ENCODE measurements around the gene SLC16A12.

Gene SLC16A12

DNA sequence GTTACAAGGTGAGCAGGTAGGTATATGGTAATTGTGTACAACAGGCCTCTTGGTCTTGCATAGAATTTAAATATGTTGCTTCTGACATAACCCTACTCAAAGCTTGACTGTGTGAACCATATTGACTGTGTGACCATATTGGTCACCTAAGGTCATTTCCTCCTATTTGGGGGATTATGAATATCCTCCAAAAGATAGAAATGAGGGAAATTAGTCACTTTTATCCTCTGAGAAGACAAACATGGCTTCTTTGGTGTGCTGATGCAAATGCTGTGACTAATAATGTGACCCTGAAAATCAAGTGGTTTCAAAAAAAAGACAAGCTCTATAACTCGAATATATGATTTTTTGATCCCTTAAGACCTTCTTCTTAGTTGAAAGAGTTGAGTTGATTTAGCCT, 93.1 kb downstream of the SLC16A12 start:
- DNase-seq (ENCODE audit: insufficient read length, low spot score), result no peak
- FAIRE-seq, result no peak
- TF ChIP-seq POLR2AphosphoS5 (IDR thresholded peaks at IDR 0.05; ENCODE audit: low read depth, low read length), result no peak
- 0 out of 2 replicates have a peak, but pooled peaks have one; percentile 33 for TF ChIP-seq POU2F2 (IDR thresholded peaks at IDR 0.05; ENCODE audit: low read depth, low read length)

DNA sequence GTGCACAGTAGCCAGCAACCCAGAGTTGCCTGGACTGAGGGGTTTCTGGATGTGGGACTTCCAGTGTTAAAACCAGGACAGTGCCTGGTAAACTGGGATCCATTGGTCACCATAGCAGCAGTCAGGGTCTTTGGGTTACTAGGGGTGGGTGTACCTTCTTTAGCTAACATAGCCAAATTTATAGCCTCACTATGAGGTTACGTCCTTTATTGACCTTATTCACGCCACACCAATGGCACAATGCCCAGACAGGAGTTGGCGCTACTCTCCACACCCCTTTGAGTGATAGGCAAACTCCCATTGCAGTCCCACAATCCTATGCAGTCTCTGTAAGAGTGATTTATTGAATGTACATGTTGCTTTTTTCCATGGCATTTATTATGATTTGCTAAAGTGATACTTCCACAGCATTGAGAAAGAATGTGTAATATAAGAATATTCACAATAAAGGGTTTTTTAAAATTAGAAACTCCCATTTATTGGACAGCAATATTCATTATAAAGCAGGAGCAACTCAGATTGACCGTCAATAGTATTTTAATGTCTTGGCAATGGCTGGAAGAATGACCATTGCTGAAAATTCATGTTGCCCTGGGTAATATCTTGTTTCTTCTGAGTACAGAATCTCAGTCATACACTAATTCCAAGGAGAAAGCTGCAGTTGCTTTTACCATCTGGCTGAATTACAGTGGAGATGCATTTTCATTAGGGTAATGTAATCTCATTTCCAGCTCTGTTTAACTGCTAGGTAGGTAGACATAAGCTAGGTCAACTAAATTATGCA, 95.0 kb downstream of the SLC16A12 start:
- TF ChIP-seq POLR2AphosphoS5 (IDR thresholded peaks at IDR 0.05; ENCODE audit: low read depth, low read length) (no peak), POLR2A (IDR thresholded peaks at IDR 0.05; ENCODE audit: low read depth, low read length) (no peak), POU2F2 (IDR thresholded peaks at IDR 0.05; ENCODE audit: low read depth, low read length) (no peak), TAF1 (IDR thresholded peaks at IDR 0.05; ENCODE audit: low read depth, low read length) (no peak), SPI1 (IDR thresholded peaks at IDR 0.05; ENCODE audit: low read depth, low read length) (no peak), PAX5 (IDR thresholded peaks at IDR 0.05; ENCODE audit: insufficient read depth, low read length, severe bottlenecking) (no peak)
- DNase-seq (ENCODE audit: insufficient read length, low spot score) (no peak), FAIRE-seq (no peak)

DNA sequence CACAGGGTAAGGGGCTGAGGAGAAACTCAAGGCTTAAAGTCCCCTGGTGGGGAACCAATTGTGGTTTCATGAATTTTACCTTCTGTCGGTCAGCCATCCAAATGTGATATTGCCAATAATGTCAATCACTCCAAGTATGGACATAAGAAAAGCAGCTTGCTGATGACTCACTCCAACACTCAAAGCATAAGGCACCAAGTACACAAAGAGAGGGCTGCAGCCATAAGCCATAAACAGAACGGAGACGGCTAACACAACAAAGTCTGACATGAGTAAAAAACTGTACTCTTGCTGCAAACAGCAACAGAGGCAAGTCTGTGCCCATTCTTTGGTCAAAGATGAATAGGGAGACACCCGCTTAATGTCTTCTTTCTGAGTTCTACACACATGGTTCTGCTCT, 96.9 kb downstream of the SLC16A12 start:
- no peak for FAIRE-seq
- no peak for DNase-seq (ENCODE audit: insufficient read length, low spot score)
- TF ChIP-seq SPI1 (IDR thresholded peaks at IDR 0.05; ENCODE audit: low read depth, low read length), result no peak
- TF ChIP-seq POLR2A (IDR thresholded peaks at IDR 0.05; ENCODE audit: low read depth, low read length), result no peak
- no peak for TF ChIP-seq TAF1 (IDR thresholded peaks at IDR 0.05; ENCODE audit: low read depth, low read length)
- TF ChIP-seq PAX5 (IDR thresholded peaks at IDR 0.05; ENCODE audit: insufficient read depth, low read length, severe bottlenecking), result no peak
- TF ChIP-seq POU2F2 (IDR thresholded peaks at IDR 0.05; ENCODE audit: low read depth, low read length), result no peak
- no peak for TF ChIP-seq POLR2AphosphoS5 (IDR thresholded peaks at IDR 0.05; ENCODE audit: low read depth, low read length)

DNA sequence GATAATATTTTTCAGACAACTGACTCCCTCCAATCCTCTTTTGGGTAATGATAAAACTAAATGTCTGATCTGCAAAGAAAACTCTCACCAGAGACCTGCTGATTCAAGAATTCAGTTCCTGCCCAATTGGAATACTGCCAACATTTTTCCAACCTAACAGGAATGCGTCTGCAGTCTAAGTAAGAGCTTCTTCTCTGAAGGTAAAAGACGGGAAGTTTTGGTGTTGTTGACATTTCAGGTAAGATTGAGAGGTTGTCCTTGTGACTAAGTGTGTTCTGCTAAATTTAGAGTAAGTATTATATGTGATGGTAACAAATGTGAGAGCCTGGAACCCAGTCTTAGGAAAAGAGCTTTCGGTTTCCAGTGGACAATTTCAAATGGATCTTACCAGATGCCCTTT, 103.4 kb downstream of the SLC16A12 start:
- DNase-seq (ENCODE audit: insufficient read length, low spot score) (no peak), FAIRE-seq (no peak)
- no peak for TF ChIP-seq TAF1 (IDR thresholded peaks at IDR 0.05; ENCODE audit: low read depth, low read length)

DNA sequence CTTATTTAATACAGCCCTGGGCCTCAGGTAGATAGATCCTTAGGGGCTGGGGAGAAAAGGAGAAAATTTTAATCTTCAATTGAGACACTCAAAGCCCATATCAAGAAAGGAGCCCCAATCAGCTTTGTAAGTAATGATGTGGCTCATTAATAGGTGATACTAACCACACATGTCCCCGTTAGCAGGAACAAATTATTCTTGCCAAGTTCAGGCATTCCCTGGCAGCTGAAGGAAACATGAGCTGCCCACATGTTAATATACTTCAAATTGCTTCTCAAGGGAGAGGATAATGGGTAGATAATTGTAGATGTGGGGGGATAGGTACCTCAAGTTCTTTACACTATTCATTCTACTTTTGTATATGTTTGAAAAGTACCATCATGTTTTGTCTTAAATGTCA, 106.5 kb downstream of the SLC16A12 start:
- DNase-seq (ENCODE audit: insufficient read length, low spot score) (no peak), FAIRE-seq (no peak)
- no peak for TF ChIP-seq SPI1 (IDR thresholded peaks at IDR 0.05; ENCODE audit: low read depth, low read length)
- TF ChIP-seq TAF1 (IDR thresholded peaks at IDR 0.05; ENCODE audit: low read depth, low read length), result no peak
- no peak for TF ChIP-seq POLR2A (IDR thresholded peaks at IDR 0.05; ENCODE audit: low read depth, low read length)
- no peak for TF ChIP-seq PAX5 (IDR thresholded peaks at IDR 0.05; ENCODE audit: insufficient read depth, low read length, severe bottlenecking)
- TF ChIP-seq POLR2AphosphoS5 (IDR thresholded peaks at IDR 0.05; ENCODE audit: low read depth, low read length), result no peak
- no peak for TF ChIP-seq POU2F2 (IDR thresholded peaks at IDR 0.05; ENCODE audit: low read depth, low read length)

DNA sequence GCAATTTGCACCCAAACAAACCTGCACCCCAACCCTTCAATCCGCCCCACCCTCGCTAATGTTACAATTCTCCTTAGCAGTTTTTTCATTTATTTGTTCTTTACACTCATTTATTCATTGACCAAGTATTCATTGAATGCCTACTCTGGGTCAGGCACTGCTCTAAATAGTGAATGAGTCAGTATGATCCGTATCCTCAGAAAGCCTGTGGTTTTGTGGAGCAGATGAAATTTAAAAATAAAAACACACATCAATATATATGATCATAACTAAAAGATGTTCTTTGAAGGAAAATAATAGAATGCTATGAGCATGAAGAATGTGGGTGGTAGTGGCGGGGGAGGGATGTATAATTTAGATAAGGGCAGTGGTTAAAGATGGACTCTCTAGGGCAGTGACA, 107.8 kb downstream of the SLC16A12 start:
- DNase-seq (ENCODE audit: insufficient read length, low spot score), result no peak
- TF ChIP-seq POU2F2 (IDR thresholded peaks at IDR 0.05; ENCODE audit: low read depth, low read length) (no peak), PAX5 (IDR thresholded peaks at IDR 0.05; ENCODE audit: insufficient read depth, low read length, severe bottlenecking) (no peak), POLR2AphosphoS5 (IDR thresholded peaks at IDR 0.05; ENCODE audit: low read depth, low read length) (no peak), POLR2A (IDR thresholded peaks at IDR 0.05; ENCODE audit: low read depth, low read length) (no peak), SPI1 (IDR thresholded peaks at IDR 0.05; ENCODE audit: low read depth, low read length) (no peak), TAF1 (IDR thresholded peaks at IDR 0.05; ENCODE audit: low read depth, low read length) (no peak)
- FAIRE-seq, result no peak

DNA sequence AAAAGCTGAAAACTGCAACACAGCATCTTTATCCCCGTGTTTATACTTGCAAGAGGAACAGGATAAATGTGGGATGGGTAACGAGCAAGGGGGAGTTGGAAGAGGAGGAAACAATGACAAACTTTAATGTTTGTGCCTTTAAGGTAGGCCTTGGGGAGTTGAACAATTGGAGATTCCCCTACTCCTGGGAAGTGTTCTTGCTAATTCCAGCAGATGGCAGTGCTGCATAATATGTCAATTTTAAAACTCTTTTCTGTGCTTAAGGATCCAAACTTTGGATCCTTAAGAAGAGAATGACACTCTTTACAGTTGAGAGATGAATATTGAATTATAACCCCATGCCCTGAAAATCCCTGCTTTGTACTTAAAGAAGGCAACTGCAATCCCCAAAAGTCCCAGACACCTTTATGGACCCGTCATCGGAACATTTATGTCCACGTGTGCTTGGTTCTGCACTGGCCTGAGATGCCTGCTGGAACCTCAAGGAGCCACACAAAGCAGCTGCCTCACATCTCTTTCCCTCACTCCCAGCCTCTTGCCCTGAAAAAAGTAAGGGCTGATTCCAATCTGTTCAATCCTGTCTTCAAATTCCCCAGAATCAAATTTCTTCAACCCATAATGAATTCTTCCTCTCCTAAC, 109.0 kb downstream of the SLC16A12 start:
- FAIRE-seq (peak; percentile 84), DNase-seq (ENCODE audit: insufficient read length, low spot score) (no peak)
- no peak for TF ChIP-seq TAF1 (IDR thresholded peaks at IDR 0.05; ENCODE audit: low read depth, low read length)
- TF ChIP-seq POLR2A (IDR thresholded peaks at IDR 0.05; ENCODE audit: low read depth, low read length), result no peak
- TF ChIP-seq PAX5 (IDR thresholded peaks at IDR 0.05; ENCODE audit: insufficient read depth, low read length, severe bottlenecking), result no peak
- TF ChIP-seq POU2F2 (IDR thresholded peaks at IDR 0.05; ENCODE audit: low read depth, low read length), result no peak
- no peak for TF ChIP-seq SPI1 (IDR thresholded peaks at IDR 0.05; ENCODE audit: low read depth, low read length)

DNA sequence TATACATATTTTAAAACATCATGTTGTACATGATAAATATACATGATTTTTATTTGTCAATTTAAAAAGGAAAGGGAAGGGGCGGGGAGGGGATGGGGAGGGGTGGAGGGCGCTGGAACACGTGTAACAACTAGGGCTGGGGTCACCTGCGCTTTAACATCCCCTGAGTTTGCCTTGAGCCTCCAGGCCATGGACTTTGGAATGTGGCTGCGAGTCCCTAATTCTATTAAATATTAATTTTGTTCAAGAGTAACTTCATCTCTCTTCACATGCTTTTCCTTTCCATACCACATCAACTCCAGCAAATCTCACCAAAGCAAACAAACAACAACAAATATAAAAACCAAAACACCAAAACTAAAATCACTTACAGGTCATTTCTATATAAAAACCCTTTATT, 110.4 kb downstream of the SLC16A12 start:
- FAIRE-seq, result no peak
- TF ChIP-seq POLR2A (IDR thresholded peaks at IDR 0.05; ENCODE audit: low read depth, low read length), result no peak
- TF ChIP-seq PAX5 (IDR thresholded peaks at IDR 0.05; ENCODE audit: insufficient read depth, low read length, severe bottlenecking), result no peak
- no peak for TF ChIP-seq POLR2AphosphoS5 (IDR thresholded peaks at IDR 0.05; ENCODE audit: low read depth, low read length)
- TF ChIP-seq TAF1 (IDR thresholded peaks at IDR 0.05; ENCODE audit: low read depth, low read length), result no peak
- TF ChIP-seq SPI1 (IDR thresholded peaks at IDR 0.05; ENCODE audit: low read depth, low read length), result no peak
- TF ChIP-seq POU2F2 (IDR thresholded peaks at IDR 0.05; ENCODE audit: low read depth, low read length), result no peak
- DNase-seq (ENCODE audit: insufficient read length, low spot score), result no peak

DNA sequence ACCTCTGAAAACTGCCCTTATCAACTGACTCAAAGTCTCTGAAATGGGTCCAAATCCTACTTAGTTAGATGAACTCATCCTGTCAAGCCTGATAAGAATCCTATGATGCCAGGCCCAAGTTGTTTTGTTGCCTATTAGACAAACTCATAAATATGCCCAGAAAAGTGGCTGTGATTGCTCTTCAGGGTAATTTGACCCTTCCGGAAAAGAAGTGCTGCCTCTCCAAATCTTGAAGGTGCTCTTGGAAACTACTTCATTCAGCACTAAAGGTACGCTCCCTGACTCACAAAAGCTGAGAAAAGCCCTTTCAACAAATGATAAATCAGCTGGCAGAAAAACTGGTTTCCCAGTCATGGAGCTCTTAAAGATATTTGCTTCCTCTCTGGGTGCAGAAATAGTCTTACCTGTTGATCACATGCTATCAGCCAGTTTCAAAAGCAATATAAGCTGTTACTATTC, 114.3 kb downstream of the SLC16A12 start:
- DNase-seq (ENCODE audit: insufficient read length, low spot score), result no peak
- TF ChIP-seq TAF1 (IDR thresholded peaks at IDR 0.05; ENCODE audit: low read depth, low read length), result no peak
- TF ChIP-seq POLR2AphosphoS5 (IDR thresholded peaks at IDR 0.05; ENCODE audit: low read depth, low read length), result no peak
- TF ChIP-seq POU2F2 (IDR thresholded peaks at IDR 0.05; ENCODE audit: low read depth, low read length), result no peak
- no peak for TF ChIP-seq POLR2A (IDR thresholded peaks at IDR 0.05; ENCODE audit: low read depth, low read length)
- TF ChIP-seq PAX5 (IDR thresholded peaks at IDR 0.05; ENCODE audit: insufficient read depth, low read length, severe bottlenecking), result no peak
- TF ChIP-seq SPI1 (IDR thresholded peaks at IDR 0.05; ENCODE audit: low read depth, low read length), result no peak
- peak; percentile 33 for FAIRE-seq

DNA sequence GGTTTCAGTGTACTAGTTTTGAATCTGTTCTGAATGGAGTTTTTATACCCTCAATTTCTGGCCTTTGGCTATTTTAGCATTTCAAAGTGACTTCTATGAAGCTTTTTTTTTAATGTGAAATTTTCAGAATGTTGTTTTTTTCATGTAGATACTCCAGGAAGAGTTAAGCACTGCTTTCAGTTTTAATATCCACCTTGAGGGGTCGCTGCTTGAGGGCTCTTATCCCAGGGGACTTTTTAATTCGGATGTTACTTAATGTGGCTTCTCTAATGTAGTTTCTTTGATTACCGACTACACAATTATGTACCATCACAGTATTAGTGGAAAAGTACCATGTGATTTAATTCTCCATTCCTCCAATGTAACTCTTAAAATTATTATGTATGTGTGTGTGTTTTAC, 115.8 kb downstream of the SLC16A12 start:
- no peak for TF ChIP-seq PAX5 (IDR thresholded peaks at IDR 0.05; ENCODE audit: insufficient read depth, low read length, severe bottlenecking)
- no peak for TF ChIP-seq SPI1 (IDR thresholded peaks at IDR 0.05; ENCODE audit: low read depth, low read length)
- no peak for TF ChIP-seq POLR2A (IDR thresholded peaks at IDR 0.05; ENCODE audit: low read depth, low read length)
- TF ChIP-seq TAF1 (IDR thresholded peaks at IDR 0.05; ENCODE audit: low read depth, low read length), result no peak
- no peak for TF ChIP-seq POLR2AphosphoS5 (IDR thresholded peaks at IDR 0.05; ENCODE audit: low read depth, low read length)
- no peak for TF ChIP-seq POU2F2 (IDR thresholded peaks at IDR 0.05; ENCODE audit: low read depth, low read length)
- FAIRE-seq (no peak), DNase-seq (ENCODE audit: insufficient read length, low spot score) (no peak)
